Fibroblast of lung (primary cell): ENCODE data around the gene RPAIN. TPM values are rescaled to one million over a fixed set of nuclear protein-coding genes. Genes with fewer than 3 reads are reported as not detected.

Experiments used
- DNase-seq, 2 donors: peaks; one replicate each; pipeline versions ENCODE4 v3.0.0 to v3.0.0-alpha.2; 2010; ENCODE audit warnings: low read depth in 2 of 2
- H2AFZ ChIP-seq: 2 replicates; pipeline ENCODE4 v1.5.1; 2012; ENCODE audit warnings: low read length, control low read depth, inconsistent platforms
- H3K27ac ChIP-seq: 2 replicates; pipeline ENCODE4 v1.5.1; 2011; ENCODE audit warnings: low read length, control low read depth; ENCODE audit not compliant: insufficient read depth
- H3K27me3 ChIP-seq: 2 replicates; pipeline ENCODE4 v1.5.1; 2011; ENCODE audit warnings: mild to moderate bottlenecking, low read length; ENCODE audit not compliant: control insufficient read depth, insufficient read depth
- H3K36me3 ChIP-seq: 2 replicates; pipeline ENCODE4 v1.5.1; 2011; ENCODE audit warnings: low read length; ENCODE audit not compliant: control insufficient read depth, insufficient read depth
- H3K4me1 ChIP-seq: 2 replicates; pipeline ENCODE4 v1.5.1; 2011; ENCODE audit warnings: low read length; ENCODE audit not compliant: control insufficient read depth, insufficient read depth; ENCODE audit errors: extremely low read depth
- H3K4me2 ChIP-seq: 2 replicates; pipeline ENCODE4 v1.5.1; 2011; ENCODE audit warnings: low read length, control low read depth; ENCODE audit not compliant: insufficient read depth; ENCODE audit errors: extremely low read depth
- H3K4me3 ChIP-seq, 4 experiments: fragments of 200-600 bp in 1 of 4; sonication (generic) in 1 of 4; replicated peaks in 1 of 4; 2 replicates each; pipeline ENCODE4 v1.5.1; 2011 to 2016; ENCODE audit warnings: low read length in 4 of 4, low read depth in 3 of 4, mild to moderate bottlenecking in 3 of 4, control low read depth in 2 of 4, inconsistent platforms in 1 of 4, mixed read lengths in 1 of 4; ENCODE audit not compliant: insufficient read depth in 1 of 4; ENCODE audit errors: control extremely low read depth in 1 of 4
- H3K79me2 ChIP-seq: 2 replicates; pipeline ENCODE4 v1.5.1; 2012; ENCODE audit warnings: mild to moderate bottlenecking, low read length, inconsistent platforms; ENCODE audit not compliant: control insufficient read depth, insufficient read depth
- H3K9ac ChIP-seq: 2 replicates; pipeline ENCODE4 v1.5.1; 2011; ENCODE audit warnings: mild to moderate bottlenecking, low read length, control low read depth; ENCODE audit not compliant: insufficient read depth
- H3K9me3 ChIP-seq: 2 replicates; pipeline ENCODE4 v1.5.1; 2012; ENCODE audit warnings: low read depth, low read length; ENCODE audit not compliant: control insufficient read depth, insufficient read depth
- H4K20me1 ChIP-seq: 2 replicates; pipeline ENCODE4 v1.5.1; 2011; ENCODE audit warnings: low read length; ENCODE audit not compliant: control insufficient read depth, insufficient read depth; ENCODE audit errors: extremely low read depth
- CTCF ChIP-seq, 2 donors: IDR thresholded peaks in 1 of 2; conservative IDR thresholded peaks in 1 of 2; 1 replicate in 1 of 2; 2 replicates in 1 of 2; pipeline ENCODE4 v1.5.1; 2011 to 2012; ENCODE audit warnings: low read length in 2 of 2, control low read depth in 1 of 2, inconsistent platforms in 1 of 2, low read depth in 1 of 2, mild to moderate bottlenecking in 1 of 2
- EZH2 ChIP-seq: IDR thresholded peaks from 2 replicates; pipeline ENCODE4 v1.5.1; 2012; ENCODE audit warnings: low read length, control low read depth, mild to moderate bottlenecking; ENCODE audit errors: missing control alignments
- polyA plus RNA-seq, 2 donors: library from polyadenylated mRNA; depleted of rRNA in 1 of 2; stranded (reverse) in 1 of 2; unstranded in 1 of 2; fragments of >200 nt; gene quantifications; 2 replicates each; pipeline ENCODE4 v1.2.1, GENCODE V29; 2011 to 2012; ENCODE audit warnings: missing spikeins in 1 of 2
- total RNA-seq: library from RNA; depleted of rRNA; stranded (reverse); fragments of >200 nt; gene quantifications from 2 replicates; pipeline ENCODE4 v1.2.1, GENCODE V29; 2014

RPAIN gene
- total and polyA plus RNA-seq, 2 donors (not counting 1 experiment from before 2014, with no cell fraction given) = 21.4 to 53.3 TPM

GRCh38 chr17:5472511-5472910 lies 52.5 kb downstream of the RPAIN start:
- Histone ChIP-seq H3K4me2 (no peak overlapping the region), H3K27ac (no peak overlapping the region), H4K20me1 (no peaks in the 10 kb centered on the region), H3K36me3 (peaks cover 2% of the 10 kb centered on the region), H3K27me3 (no peaks in the 10 kb centered on the region), H3K4me3 (no peak overlapping the region), H3K79me2 (peaks cover 15% of the 10 kb centered on the region), H3K9me3 (no peaks in the 10 kb centered on the region), H3K4me1 (no peaks in the 10 kb centered on the region), H2AFZ (no peak overlapping the region), H3K9ac (no peak overlapping the region)
- TF ChIP-seq CTCF (conservative IDR thresholded peaks at IDR 0.05 in 1 of 2, IDR thresholded peaks at IDR 0.05 in 1 of 2; ENCODE audit: low read depth in 1 of 2, low read length in 2 of 2) = no peak
- TF ChIP-seq EZH2 = no peak
- no peak for DNase-seq

- DNase-seq = no peak
- H3K27me3 ChIP-seq = no peaks in the 10 kb centered on the region
These were observed 53.9 kb downstream of the RPAIN start for GRCh38 chr17:5473906-5474305.

DNA sequence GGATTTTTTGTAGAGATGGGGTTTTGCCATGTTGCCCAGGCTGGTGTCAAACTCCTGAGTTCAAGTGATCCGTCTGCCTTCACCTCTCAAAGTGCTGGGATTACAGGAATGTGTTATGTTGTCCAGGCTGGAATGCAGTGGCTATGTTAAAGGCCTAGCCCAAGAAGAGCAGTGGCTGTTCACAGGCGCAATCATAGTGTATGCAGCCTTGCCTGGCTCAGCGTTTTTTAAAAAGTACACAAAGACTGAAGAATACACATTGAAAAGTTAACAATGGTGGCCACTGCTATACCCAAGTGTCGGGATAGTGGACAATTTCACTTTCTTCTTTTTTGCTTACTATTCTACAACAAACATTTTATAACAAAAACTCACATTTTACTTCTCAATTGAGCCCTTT lies 59.0 kb downstream of the RPAIN start:
- peaks cover 21% of the 10 kb centered on the region for H3K79me2 ChIP-seq
- no peak overlapping the region for H3K27ac ChIP-seq
- H3K9ac ChIP-seq = no peak overlapping the region
- no peak overlapping the region for H3K4me3 ChIP-seq
- H3K4me1 ChIP-seq = no peaks in the 10 kb centered on the region
- TF ChIP-seq EZH2 = no peak
- no peak for TF ChIP-seq CTCF (conservative IDR thresholded peaks at IDR 0.05 in 1 of 2, IDR thresholded peaks at IDR 0.05 in 1 of 2; ENCODE audit: low read depth in 1 of 2, low read length in 2 of 2)
- no peak overlapping the region for H2AFZ ChIP-seq
- H4K20me1 ChIP-seq = no peaks in the 10 kb centered on the region
- H3K27me3 ChIP-seq = no peaks in the 10 kb centered on the region
- no peak overlapping the region for H3K4me2 ChIP-seq
- H3K36me3 ChIP-seq = peaks cover 18% of the 10 kb centered on the region
- DNase-seq = no peak
- H3K9me3 ChIP-seq = no peaks in the 10 kb centered on the region

More at GRCh38 chr17:5473906-5474305, 53.9 kb downstream of the RPAIN start:
- Histone ChIP-seq H3K79me2 (peaks cover 3% of the 10 kb centered on the region), H3K9ac (no peak overlapping the region), H3K27ac (no peak overlapping the region), H3K4me3 (no peak overlapping the region), H3K4me2 (no peak overlapping the region), H3K9me3 (no peaks in the 10 kb centered on the region), H3K36me3 (peaks cover 6% of the 10 kb centered on the region), H4K20me1 (no peaks in the 10 kb centered on the region), H2AFZ (no peak overlapping the region), H3K4me1 (no peaks in the 10 kb centered on the region)
- no peak for TF ChIP-seq CTCF (conservative IDR thresholded peaks at IDR 0.05 in 1 of 2, IDR thresholded peaks at IDR 0.05 in 1 of 2; ENCODE audit: low read depth in 1 of 2, low read length in 2 of 2)
- no peak for TF ChIP-seq EZH2
